CD14-positive monocyte (primary cell): ENCODE measurements around the gene CES3. TPM values are rescaled to one million over a fixed set of nuclear protein-coding genes. Genes with fewer than 3 reads are reported as not detected.

Experiments used
- DNase-seq, 3 donors: peaks; one replicate each; pipeline ENCODE4 v3.0.0-alpha.2; 2011 to 2022
- H2AFZ ChIP-seq: 2 replicates; pipeline ENCODE4 v1.6.0; 2012; ENCODE audit warnings: mild to moderate bottlenecking, low read depth, low read length, inconsistent platforms; ENCODE audit not compliant: insufficient read depth, poor library complexity, severe bottlenecking
- H3K27ac ChIP-seq, 2 donors: 1 replicate in 1 of 2; 2 replicates in 1 of 2; pipeline ENCODE4 v1.5.1; 2012 to 2013; ENCODE audit warnings: low read length in 2 of 2, control low read depth in 1 of 2, inconsistent platforms in 1 of 2, low read depth in 1 of 2, mild to moderate bottlenecking in 1 of 2
- H3K27me3 ChIP-seq, 2 donors: one replicate each; pipeline versions ENCODE4 v1.6.0 to v1.6.1; 2011 to 2013; ENCODE audit warnings: low read length in 2 of 2; ENCODE audit not compliant: control insufficient read depth in 2 of 2, insufficient read depth in 2 of 2
- H3K36me3 ChIP-seq, 2 donors: replicated peaks in 1 of 2; 1 replicate in 1 of 2; 2 replicates in 1 of 2; pipeline versions ENCODE4 v1.5.1 to v1.6.1; 2012 to 2013; ENCODE audit warnings: low read length in 2 of 2, control low read depth in 1 of 2, inconsistent platforms in 1 of 2, mild to moderate bottlenecking in 1 of 2; ENCODE audit not compliant: insufficient read depth in 2 of 2, control insufficient read depth in 1 of 2
- H3K4me1 ChIP-seq, 2 donors: 1 replicate in 1 of 2; 2 replicates in 1 of 2; pipeline versions ENCODE4 v1.5.1 to v1.6.1; 2012 to 2013; ENCODE audit warnings: low read length in 2 of 2, control low read depth in 1 of 2, inconsistent platforms in 1 of 2, mild to moderate bottlenecking in 1 of 2, moderate library complexity in 1 of 2; ENCODE audit not compliant: insufficient read depth in 2 of 2, control insufficient read depth in 1 of 2
- H3K4me2 ChIP-seq: replicated peaks from 2 replicates; pipeline ENCODE3; 2012; ENCODE audit warnings: low read length, moderate library complexity, mild to moderate bottlenecking; ENCODE audit not compliant: poor library complexity, severe bottlenecking; ENCODE audit errors: extremely low read depth
- H3K4me3 ChIP-seq, 3 experiments: fragments of 200-600 bp in 1 of 3; sonication (generic) in 1 of 3; replicated peaks in 1 of 3; 1 replicate in 2 of 3; 2 replicates in 1 of 3; pipeline ENCODE4 v1.5.1; 2011 to 2013; ENCODE audit warnings: low read length in 3 of 3, mild to moderate bottlenecking in 3 of 3, control low read depth in 2 of 3, low read depth in 2 of 3, inconsistent platforms in 1 of 3, moderate library complexity in 1 of 3
- H3K79me2 ChIP-seq: 2 replicates; pipeline ENCODE4 v1.6.0; 2012; ENCODE audit warnings: mild to moderate bottlenecking, control low read depth, inconsistent platforms, low read length, moderate library complexity; ENCODE audit not compliant: insufficient read depth
- H3K9ac ChIP-seq: 2 replicates; pipeline ENCODE4 v1.6.0; 2017; ENCODE audit warnings: low read length, mild to moderate bottlenecking; ENCODE audit not compliant: insufficient read depth, poor library complexity, severe bottlenecking
- H3K9me3 ChIP-seq, 2 donors: replicated peaks in 1 of 2; 1 replicate in 1 of 2; 2 replicates in 1 of 2; pipeline versions ENCODE4 v1.5.1 to v1.6.1; 2012 to 2013; ENCODE audit warnings: low read length in 2 of 2, control low read depth in 1 of 2; ENCODE audit not compliant: control insufficient read depth in 1 of 2, insufficient read depth in 1 of 2
- H4K20me1 ChIP-seq: 2 replicates; pipeline ENCODE4 v1.6.0; 2012; ENCODE audit warnings: mild to moderate bottlenecking, low read length, control low read depth, moderate library complexity; ENCODE audit not compliant: insufficient read depth
- H3K27ac Mint-ChIP-seq, 7 donors: one replicate each; pipeline ENCODE4 v1.8.0; 2020; ENCODE audit warnings: mild to moderate bottlenecking in 7 of 7, mixed read lengths in 7 of 7, moderate library complexity in 6 of 7, inconsistent platforms in 2 of 7
- H3K27me3 Mint-ChIP-seq, 3 donors: one replicate each; pipeline ENCODE4 v1.8.0; 2021 to 2022; ENCODE audit warnings: low read depth in 3 of 3, mild to moderate bottlenecking in 3 of 3, mixed read lengths in 3 of 3, moderate library complexity in 3 of 3, inconsistent platforms in 1 of 3
- H3K36me3 Mint-ChIP-seq, 2 donors: one replicate each; pipeline ENCODE4 v1.8.0; 2020; ENCODE audit warnings: mixed read lengths in 2 of 2, inconsistent platforms in 1 of 2, mild to moderate bottlenecking in 1 of 2
- H3K4me1 Mint-ChIP-seq: one replicate; pipeline ENCODE4 v1.8.0; 2020; ENCODE audit warnings: mild to moderate bottlenecking, mixed read lengths
- H3K4me3 Mint-ChIP-seq, 2 donors: one replicate each; pipeline ENCODE4 v1.8.0; 2020; ENCODE audit warnings: mild to moderate bottlenecking in 2 of 2, mixed read lengths in 2 of 2, moderate library complexity in 1 of 2
- H3K9me3 Mint-ChIP-seq, 7 donors: one replicate each; pipeline ENCODE4 v1.8.0; 2020 to 2022; ENCODE audit warnings: mixed read lengths in 7 of 7, mild to moderate bottlenecking in 6 of 7, moderate library complexity in 6 of 7, inconsistent platforms in 2 of 7
- CTCF ChIP-seq: fragments of 200-600 bp; IDR thresholded peaks from one replicate; pipeline ENCODE4 v1.8.0; 2022; ENCODE audit warnings: antibody characterized with exemption, mild to moderate bottlenecking
- whole genome bisulfite sequencing: methylation state at CpG from one replicate; pipeline ENCODE4 v1.1.5; 2013; ENCODE audit warnings: missing lambda C conversion rate; ENCODE audit not compliant: insufficient coverage; 5-methylcytosine and 5-hydroxymethylcytosine counted together
- intact Hi-C, 2 donors: fragments of 100-400 bp; cut with micrococcal nuclease; formaldehyde crosslinking; loops; one replicate each; pipeline versions ENCODE4 v1.15.0 to v1.15.1; 2023
- polyA plus RNA-seq, 3 donors: library from polyadenylated mRNA; depleted of rRNA in 1 of 3; unstranded in 2 of 3; stranded (reverse) in 1 of 3; fragments of 300-500 nt in 2 of 3; fragments of >200 nt in 1 of 3; fragmentation: Illumina TruSeq in 2 of 3; gene quantifications; 1 replicate in 2 of 3; 2 replicates in 1 of 3; pipeline ENCODE4 v1.2.3, GENCODE V29; 2012 to 2021

The CES3 gene
- polyA plus RNA-seq, 3 donors: 0.48 TPM; not detected in 2

- no peak for TF ChIP-seq CTCF
- peak overlapping the region in 2 of 7 donors; percentile 9 to 26 for H3K27ac Mint-ChIP-seq
- intact Hi-C loops: loop anchor here in 1 of 2 donors (5.0 kb wide), 1 partner anchor 35 kb away; no protein-coding TSS in a partner anchor
- H4K20me1 ChIP-seq: peaks cover 27% of the 10 kb centered on the region
- H3K36me3 ChIP-seq: peaks cover 5 to 18% of the 10 kb centered on the region in 2 donors
- no peak overlapping the region for H3K4me3 Mint-ChIP-seq
- peaks cover 0 to 3% of the 10 kb centered on the region in 2 donors for H3K27me3 ChIP-seq
- H3K9ac ChIP-seq: no peak overlapping the region
- DNase-seq: no peak
- H3K27ac ChIP-seq: no peak overlapping the region
- peaks cover 0 to 2% (median 0%) of the 10 kb centered on the region in 7 donors for H3K9me3 Mint-ChIP-seq
- peaks cover 44% of the 10 kb centered on the region for H3K79me2 ChIP-seq
- no peaks in the 10 kb centered on the region for H3K9me3 ChIP-seq
- peaks cover 27 to 41% of the 10 kb centered on the region in 2 donors for H3K36me3 Mint-ChIP-seq
- H3K4me3 ChIP-seq: no peak overlapping the region
- H3K4me1 ChIP-seq: peaks cover 28 to 42% of the 10 kb centered on the region in 2 donors
- WGBS: 100% methylated on average over 4 of the region's 4 CpGs
- H3K4me2 ChIP-seq: no peak overlapping the region
- H3K27me3 Mint-ChIP-seq: peaks cover 0 to 10% (median 4%) of the 10 kb centered on the region in 3 donors
- peaks cover 54% of the 10 kb centered on the region for H3K4me1 Mint-ChIP-seq
- no peak overlapping the region for H2AFZ ChIP-seq
Observed at GRCh38 chr16:66932076-66932475, 29.0 kb upstream of the CES3 start.

DNA sequence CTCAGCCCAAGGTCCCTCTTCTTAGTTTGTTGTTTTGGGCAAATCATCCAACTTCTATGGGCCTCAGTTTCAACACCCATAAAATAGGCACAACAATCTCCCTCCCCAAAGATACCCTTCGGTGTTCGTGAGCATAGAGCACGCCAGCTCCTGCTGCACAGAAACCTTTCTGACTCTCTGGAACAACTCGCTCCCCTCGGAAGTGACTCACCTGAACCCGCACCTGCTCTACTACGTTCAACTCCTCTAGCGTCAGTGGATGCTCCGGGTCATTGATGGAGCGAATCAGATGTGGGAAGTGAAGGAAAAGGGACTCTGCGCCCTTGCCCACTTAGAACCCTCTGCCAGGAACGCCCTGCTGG lies 27.3 kb upstream of the CES3 start:
- Mint-ChIP-seq H3K9me3 (peaks cover 0 to 2% (median 0%) of the 10 kb centered on the region in 7 donors), H3K27ac (peak overlapping the region; percentile 91 to 97 (median 94)), H3K27me3 (peaks cover 0 to 2% (median 1%) of the 10 kb centered on the region in 3 donors), H3K4me1 (peaks cover 51% of the 10 kb centered on the region), H3K4me3 (peak overlapping the region; percentile 96 to 97), H3K36me3 (peaks cover 30 to 49% of the 10 kb centered on the region in 2 donors)
- TF ChIP-seq CTCF: no peak
- Histone ChIP-seq H3K9ac (peak overlapping the region; percentile 89), H3K27me3 (no peaks in the 10 kb centered on the region), H3K4me2 (peak overlapping the region; percentile 98), H3K4me3 (peak overlapping the region; percentile 50 to 100 (median 74)), H2AFZ (peak overlapping the region; percentile 97), H3K79me2 (peaks cover 55% of the 10 kb centered on the region), H3K9me3 (no peaks in the 10 kb centered on the region), H3K27ac (peak overlapping the region; percentile 33 to 93), H3K4me1 (peaks cover 24 to 38% of the 10 kb centered on the region in 2 donors), H3K36me3 (peaks cover 18 to 34% of the 10 kb centered on the region in 2 donors), H4K20me1 (peaks cover 43% of the 10 kb centered on the region)
- intact Hi-C loops: loop anchor here in 1 of 2 donors (5.0 kb wide), 1 partner anchor 36 kb away; no protein-coding TSS in a partner anchor
- DNase-seq: peak in 1 of 3 donors; percentile 17
- WGBS: 20% methylated on average over 1 of the region's 12 CpGs
